Progenitor cell of endocrine pancreas (in vitro differentiated cells): Measurements from ENCODE around the gene ZNF878. TPM values are rescaled to one million over a fixed set of nuclear protein-coding genes. Genes with fewer than 3 reads are reported as not detected.
A peak's percentile ranks its signal among the peaks of the same experiment; 100 is the strongest.

Experiments
- DNase-seq: peaks from one replicate; pipeline ENCODE4 v3.0.0; 2021; ENCODE audit warnings: low spot score; ENCODE audit not compliant: unreplicated experiment
- H3K27ac Mint-ChIP-seq: 2 replicates; pipeline ENCODE4 v1.8.0; 2021; ENCODE audit warnings: mild to moderate bottlenecking, moderate library complexity, mixed read lengths
- H3K27me3 Mint-ChIP-seq: 2 replicates; pipeline ENCODE4 v1.8.0; 2021; ENCODE audit warnings: mixed read lengths
- H3K36me3 Mint-ChIP-seq: 2 replicates; pipeline ENCODE4 v1.8.0; 2022; ENCODE audit warnings: mixed read lengths; ENCODE audit not compliant: insufficient read depth
- H3K4me1 Mint-ChIP-seq: 2 replicates; pipeline ENCODE4 v1.8.0; 2021; ENCODE audit warnings: low read depth, mixed read lengths
- H3K4me3 Mint-ChIP-seq: 2 replicates; pipeline ENCODE4 v1.8.0; 2021; ENCODE audit warnings: low read depth, mild to moderate bottlenecking, moderate library complexity, mixed read lengths
- H3K9me3 Mint-ChIP-seq: 2 replicates; pipeline ENCODE4 v1.8.0; 2021; ENCODE audit warnings: low read depth, mixed read lengths
- CTCF ChIP-seq: fragments of 200-600 bp; sonication (generic); IDR thresholded peaks from one replicate; pipeline ENCODE4 v1.5.0; 2021; ENCODE audit warnings: antibody characterized with exemption, mild to moderate bottlenecking; ENCODE audit not compliant: unreplicated experiment
- total RNA-seq: library from RNA; stranded (reverse); gene quantifications from 2 replicates; pipeline ENCODE4 v1.2.1, GENCODE V29; 2021

Gene ZNF878
- total RNA-seq, 1 donor from 2014 or later = 2.9 TPM

DNA sequence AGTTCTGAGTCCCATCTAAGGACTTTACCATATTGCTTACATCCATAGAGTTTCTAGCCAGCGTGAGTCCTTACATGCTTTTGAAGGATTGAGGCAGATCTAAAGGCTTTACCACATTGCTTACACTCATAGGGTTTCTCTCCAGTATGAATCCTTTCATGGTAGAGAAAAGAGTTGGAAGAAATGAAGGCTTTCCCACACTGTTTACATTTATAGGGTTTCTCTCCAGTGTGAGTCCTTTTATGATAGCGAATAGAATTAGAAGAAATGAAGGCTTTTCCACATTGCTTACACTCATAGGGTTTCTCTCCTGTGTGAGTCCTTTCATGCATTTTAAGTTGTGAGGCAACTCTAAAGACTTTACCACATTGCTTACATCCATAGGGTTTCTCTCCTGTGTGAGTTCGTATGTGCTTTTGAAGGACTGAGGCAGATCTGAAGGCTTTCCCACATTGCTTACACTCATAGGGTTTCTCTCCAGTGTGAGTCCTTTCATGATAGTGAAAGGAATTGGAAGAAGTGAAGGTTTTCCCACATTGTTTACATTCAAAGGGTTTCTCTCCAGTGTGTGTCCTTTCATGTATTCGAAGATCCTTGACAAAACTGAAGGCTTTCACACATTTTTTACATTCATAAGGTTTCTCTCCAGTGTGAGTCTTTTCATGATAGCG lies 8.9 kb downstream of the ZNF878 start:
- no peak for DNase-seq
- TF ChIP-seq CTCF = no peak
- Mint-ChIP-seq H3K27ac (peak overlapping the region; percentile 76), H3K4me1 (no peaks in the 10 kb centered on the region), H3K9me3 (peaks cover 41% of the 10 kb centered on the region), H3K36me3 (peaks cover 57% of the 10 kb centered on the region), H3K27me3 (no peaks in the 10 kb centered on the region), H3K4me3 (no peak overlapping the region)

DNA sequence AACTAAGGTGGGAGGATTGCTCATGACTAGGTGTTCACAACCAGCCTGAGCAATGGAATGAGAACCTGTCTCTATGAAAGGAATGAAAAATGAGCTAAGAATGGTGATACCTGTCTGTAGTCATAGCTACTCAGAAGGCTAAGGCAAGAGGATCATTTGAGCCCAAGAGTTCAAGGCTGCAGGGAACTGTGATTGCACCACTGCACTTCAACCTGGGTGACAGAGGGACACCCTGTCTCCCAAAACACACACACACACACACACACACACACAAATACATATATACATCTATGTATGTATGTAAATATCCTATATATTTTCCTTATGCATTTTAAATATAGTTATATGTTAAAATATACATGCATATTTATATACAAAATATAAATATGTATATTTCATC lies 9.9 kb downstream of the ZNF878 start:
- H3K4me1 Mint-ChIP-seq = no peaks in the 10 kb centered on the region
- TF ChIP-seq CTCF = no peak
- no peak overlapping the region for H3K27ac Mint-ChIP-seq
- H3K36me3 Mint-ChIP-seq = peaks cover 58% of the 10 kb centered on the region
- peaks cover 41% of the 10 kb centered on the region for H3K9me3 Mint-ChIP-seq
- H3K4me3 Mint-ChIP-seq = no peak overlapping the region
- H3K27me3 Mint-ChIP-seq = no peaks in the 10 kb centered on the region
- no peak for DNase-seq

- peak; percentile 98 for DNase-seq
- peak; percentile 10 for TF ChIP-seq CTCF
- peak within 1 kb of the TSS; percentile 90 for H3K4me3 Mint-ChIP-seq
- peaks cover 16% of the 10 kb centered on the region for H3K9me3 Mint-ChIP-seq
- H3K27ac Mint-ChIP-seq = peak within 1 kb of the TSS; percentile 99
- H3K4me1 Mint-ChIP-seq = peaks cover 8% of the 10 kb centered on the region
- H3K27me3 Mint-ChIP-seq = no peaks in the 10 kb centered on the region
- peaks cover 39% of the 10 kb centered on the region for H3K36me3 Mint-ChIP-seq
These were observed 17.3 kb downstream of the ZNF878 start, which contains the start of gene ZNF433 for GRCh38 chr19:12035220-12036172. ZNF433 (minus strand) TSS chr19:12035679; CDS start chr19:12035539, 140 bp downstream.

DNA sequence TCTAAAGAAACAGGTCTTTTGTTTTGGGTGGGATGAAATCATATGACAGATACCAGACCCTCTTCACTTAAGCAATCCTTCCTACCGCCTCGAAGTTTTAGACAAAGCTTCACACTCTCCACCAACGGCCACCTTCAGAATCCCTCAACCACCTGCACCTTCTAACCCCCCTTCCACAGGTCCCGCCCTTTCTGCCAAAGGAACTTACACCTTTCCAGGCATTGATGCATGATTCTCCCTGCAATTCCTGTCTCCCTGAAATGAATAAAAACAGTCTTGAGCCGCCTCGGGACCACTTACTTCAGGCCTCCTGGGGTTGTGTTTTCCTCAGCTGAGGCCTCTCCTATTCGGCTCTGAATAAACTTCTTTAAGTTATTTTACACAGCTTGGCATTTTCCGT lies 18.1 kb downstream of the ZNF878 start:
- Mint-ChIP-seq H3K4me3 (peak overlapping the region; percentile 90), H3K27me3 (no peaks in the 10 kb centered on the region), H3K4me1 (peaks cover 8% of the 10 kb centered on the region), H3K36me3 (peaks cover 44% of the 10 kb centered on the region), H3K9me3 (peaks cover 18% of the 10 kb centered on the region), H3K27ac (peak overlapping the region; percentile 76)
- no peak for TF ChIP-seq CTCF
- DNase-seq = no peak

- Mint-ChIP-seq H3K27ac (peak overlapping the region; percentile 76), H3K36me3 (peaks cover 43% of the 10 kb centered on the region), H3K4me1 (peaks cover 8% of the 10 kb centered on the region), H3K9me3 (peaks cover 18% of the 10 kb centered on the region), H3K27me3 (no peaks in the 10 kb centered on the region), H3K4me3 (peak overlapping the region; percentile 90)
- no peak for DNase-seq
- no peak for TF ChIP-seq CTCF
These were observed 18.6 kb downstream of the ZNF878 start for GRCh38 chr19:12034198-12034597.
